ENCODE data around the gene RDH13.
"Not testable (repeated sequence)": the region's sequence is repeated elsewhere in the genome, so short reads cannot be mapped to it uniquely, and the experiment has no call there.

RDH13 gene, protein sequence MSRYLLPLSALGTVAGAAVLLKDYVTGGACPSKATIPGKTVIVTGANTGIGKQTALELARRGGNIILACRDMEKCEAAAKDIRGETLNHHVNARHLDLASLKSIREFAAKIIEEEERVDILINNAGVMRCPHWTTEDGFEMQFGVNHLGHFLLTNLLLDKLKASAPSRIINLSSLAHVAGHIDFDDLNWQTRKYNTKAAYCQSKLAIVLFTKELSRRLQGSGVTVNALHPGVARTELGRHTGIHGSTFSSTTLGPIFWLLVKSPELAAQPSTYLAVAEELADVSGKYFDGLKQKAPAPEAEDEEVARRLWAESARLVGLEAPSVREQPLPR

DNA sequence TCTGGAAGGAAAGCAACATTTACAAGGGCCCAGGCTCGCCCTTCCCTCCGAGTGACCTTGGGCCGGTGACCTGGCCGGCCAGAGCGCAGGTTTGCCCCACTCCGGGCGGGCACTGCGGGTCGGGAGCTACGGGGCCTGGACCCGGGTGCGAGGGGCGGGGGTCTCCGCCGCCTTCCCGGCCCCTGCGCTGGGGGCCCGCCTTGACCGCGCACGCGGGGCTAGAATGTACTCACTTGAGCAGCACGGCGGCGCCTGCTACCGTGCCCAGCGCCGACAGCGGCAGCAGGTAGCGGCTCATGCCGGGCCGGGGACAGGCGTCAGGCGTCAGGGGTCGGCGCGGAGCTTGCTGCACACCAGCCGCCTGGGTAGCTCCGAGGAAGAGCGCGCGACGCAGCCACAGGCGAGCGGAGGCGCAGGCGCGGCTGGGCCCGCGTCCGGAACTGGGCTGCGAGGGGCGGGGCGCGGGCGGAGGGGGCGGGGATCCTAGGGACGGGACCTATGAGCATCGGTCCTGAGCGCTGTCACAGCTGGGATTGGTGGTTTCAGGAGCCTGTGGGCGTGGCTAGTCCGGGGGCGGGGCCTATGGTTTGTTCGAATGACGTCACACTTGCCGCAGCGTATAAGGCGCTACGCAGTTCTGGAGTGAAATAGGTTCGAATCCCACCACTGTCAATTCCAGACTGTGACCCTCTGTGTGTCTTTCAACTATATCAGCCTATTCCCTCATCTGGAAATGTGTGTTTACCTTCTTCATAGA is at the start of gene RDH13:
Gene RDH13, minus strand, starts transcription at position 414 of the 757 bp plus-strand sequence. Its CDS starts 116 bp downstream, at position 298.
- peak; percentile 93 to 99 for DNase-seq

DNA sequence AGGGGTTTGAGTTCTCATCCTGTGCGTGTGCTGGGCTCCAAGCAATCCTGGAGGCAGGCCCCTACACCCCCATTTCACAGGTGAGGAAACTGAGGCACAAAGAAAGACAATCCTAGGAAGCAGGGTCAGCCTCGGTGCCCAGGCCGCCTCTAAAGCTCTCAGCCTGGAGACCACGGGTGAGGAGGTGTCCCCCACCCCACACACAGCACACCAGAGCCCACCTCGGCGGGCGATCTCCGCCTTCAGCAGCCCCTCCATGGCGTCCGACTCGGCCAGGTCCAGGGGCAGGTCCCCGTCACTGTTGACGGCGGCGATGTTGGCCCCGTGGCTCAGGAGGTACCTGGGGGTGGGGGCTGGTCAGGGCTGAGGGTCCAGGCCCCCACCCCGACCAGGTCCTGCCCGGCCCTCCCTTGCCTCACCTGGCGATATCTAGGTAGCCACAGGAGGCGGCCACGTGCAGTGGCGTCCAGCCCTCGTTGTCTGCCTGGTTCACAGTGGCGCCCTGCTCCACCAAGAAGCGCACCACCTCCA is 49.4 kb upstream of the RDH13 start:
- no peak for DNase-seq

DNA sequence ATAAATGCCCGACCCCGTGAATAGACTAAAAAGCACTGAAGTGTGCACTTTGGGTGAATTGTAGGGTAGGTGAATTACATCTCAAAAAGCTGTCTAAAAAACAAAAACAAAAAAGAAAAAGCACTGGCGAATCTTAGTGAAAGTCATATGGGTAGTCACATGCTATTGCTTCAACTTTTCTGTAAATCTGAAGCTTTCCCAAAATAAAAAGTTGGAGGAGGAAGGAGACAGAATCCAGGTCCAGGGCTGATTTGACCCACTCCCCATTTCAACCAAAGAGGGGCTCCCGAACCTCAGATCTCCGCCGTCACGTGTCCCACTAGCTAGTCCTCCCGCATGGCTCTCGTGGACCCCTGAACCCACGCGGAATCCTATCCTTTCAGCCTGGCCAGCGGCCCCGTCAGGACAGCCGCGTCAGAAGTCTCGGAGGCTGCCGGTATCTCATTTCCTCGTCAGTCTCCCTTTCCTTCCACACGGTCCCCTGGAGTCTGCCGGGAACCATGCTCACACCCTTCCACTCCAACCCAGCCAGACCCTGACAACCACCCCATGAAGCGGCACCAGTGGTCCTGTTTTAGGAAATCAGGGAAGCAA is 48.4 kb upstream of the RDH13 start:
- DNase-seq, result no peak

DNA sequence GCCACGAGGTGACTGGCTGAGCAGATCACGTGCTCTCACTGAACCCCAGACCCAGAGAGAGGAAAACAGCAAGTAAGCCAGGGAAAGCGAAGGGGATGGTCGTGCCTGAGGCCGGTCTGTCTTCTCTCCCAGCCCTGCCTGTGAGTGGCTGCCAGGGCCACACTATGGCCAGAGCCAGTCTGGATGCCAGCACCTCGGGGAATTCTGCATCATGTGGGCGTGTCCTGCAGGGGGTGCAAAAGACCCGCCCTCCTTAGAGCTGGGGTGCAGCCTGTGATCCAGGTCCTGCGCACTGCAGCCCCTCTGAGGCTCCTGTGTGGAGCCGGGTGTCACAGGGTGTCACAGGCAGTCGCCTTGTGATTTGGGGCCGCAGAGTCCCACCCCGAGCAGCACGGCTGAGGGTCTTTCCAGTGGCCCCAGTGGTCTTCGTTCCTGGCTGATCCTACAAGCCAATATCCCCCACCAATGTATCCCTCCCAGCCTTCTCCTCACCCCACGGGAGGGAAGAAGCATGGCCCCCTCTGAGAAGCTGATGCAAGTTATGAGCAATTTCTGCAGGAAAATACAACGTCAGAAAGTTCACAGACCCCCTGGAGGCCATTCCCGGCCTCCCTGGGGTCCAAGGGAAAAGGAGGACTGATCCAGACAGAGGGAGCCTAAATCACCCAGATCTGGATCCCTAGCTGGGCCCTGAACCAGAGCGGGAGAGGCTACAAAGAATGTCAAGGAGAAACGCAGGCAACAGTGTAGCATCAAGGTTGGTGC is 46.8 kb upstream of the RDH13 start:
- DNase-seq, result no peak

DNA sequence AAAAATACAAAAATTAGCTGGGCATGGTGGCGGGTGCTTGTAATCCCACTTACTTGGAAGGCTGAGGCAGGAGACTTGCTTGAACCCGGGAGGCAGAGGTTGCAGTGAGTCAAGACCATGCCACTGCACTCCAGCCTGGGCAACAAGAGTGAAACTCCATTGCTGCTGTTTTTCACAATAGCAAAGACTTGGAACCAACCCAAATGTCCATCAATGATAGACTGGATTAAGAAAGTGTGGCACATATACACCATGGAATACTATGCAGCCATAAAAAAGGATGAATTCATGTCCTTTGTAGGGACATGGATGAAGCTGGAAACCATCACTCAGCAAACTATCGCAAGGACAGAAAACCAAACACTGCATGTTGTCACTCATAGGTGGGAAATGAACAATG is 44.3 kb upstream of the RDH13 start:
- not testable (repeated sequence) for DNase-seq

DNA sequence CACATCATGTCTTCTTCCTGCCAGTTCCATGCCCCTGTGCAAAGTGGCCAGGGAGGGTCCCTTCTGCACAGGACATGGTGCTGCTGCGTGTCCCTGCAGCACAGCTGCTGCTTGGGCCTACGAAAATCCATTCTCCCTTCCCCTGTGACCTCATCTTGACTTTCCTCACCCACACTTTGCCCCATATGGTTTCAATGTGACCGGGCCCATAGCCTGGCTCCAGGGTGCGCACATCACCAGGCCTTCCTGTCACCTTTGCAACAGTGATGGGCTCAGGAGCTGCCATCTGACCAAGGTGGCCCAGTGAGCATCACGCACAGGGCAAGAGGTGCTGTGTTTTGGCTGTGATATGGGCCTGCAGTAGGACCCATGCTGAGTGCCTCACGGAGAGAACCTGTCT is 43.6 kb upstream of the RDH13 start:
- no peak for DNase-seq

DNA sequence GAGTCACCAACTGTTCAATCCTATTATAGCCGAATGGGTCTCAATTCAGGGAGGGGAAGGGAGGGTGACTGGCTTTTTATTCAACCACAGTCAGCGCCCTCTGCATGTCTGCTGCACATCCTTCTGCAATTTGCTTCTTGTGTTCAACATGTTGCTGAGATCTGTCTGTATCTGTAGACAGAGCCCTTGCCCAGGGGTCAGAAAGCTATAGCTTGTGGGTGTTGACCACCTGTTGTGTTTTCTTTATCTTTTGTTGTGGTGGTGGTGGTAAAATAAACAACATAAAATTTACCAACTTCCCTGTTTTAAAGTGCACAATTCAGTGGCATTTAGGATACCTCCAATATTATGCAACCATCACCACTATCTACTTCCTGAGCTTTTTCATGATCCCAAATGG is 42.3 kb upstream of the RDH13 start:
- no peak for DNase-seq

DNA sequence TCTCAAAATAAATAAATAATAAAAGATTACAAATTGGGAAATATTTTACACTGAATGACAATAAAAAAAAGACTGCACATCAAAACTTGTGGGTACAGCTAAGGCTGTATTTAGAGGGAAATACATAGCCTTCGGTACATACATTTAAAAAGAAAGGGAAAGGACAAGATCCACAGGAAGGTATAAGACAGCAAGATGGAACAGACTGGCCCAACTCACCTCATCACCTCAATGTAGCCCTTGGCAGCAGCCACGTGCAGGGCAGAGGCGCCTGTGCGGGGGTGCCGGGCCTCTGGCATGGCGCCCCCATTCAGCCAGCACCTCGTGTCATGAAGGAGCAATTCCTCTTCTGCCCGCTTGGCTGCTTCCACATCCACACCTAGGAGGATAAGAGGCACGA is 40.2 kb upstream of the RDH13 start:
- no peak for DNase-seq

DNA sequence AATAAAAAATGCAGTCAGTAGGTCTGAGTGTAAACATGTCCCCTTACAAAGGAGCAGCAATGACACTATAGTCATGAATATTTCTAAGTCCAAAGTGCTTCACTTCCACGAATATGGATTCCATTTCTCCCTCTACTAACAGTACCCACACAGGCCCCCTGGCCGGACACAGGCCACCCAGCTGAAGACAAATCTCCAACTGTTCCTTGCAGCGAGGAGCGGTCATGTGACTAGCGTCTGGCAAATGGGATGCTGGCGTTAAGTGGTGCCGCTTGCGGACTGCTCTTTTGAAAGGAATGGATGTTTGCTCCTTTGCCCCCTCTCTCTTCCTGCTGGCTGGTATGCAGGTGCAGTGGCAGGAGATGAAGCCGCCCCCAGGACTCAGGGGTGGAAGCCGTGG is 38.3 kb upstream of the RDH13 start:
- DNase-seq, result no peak

DNA sequence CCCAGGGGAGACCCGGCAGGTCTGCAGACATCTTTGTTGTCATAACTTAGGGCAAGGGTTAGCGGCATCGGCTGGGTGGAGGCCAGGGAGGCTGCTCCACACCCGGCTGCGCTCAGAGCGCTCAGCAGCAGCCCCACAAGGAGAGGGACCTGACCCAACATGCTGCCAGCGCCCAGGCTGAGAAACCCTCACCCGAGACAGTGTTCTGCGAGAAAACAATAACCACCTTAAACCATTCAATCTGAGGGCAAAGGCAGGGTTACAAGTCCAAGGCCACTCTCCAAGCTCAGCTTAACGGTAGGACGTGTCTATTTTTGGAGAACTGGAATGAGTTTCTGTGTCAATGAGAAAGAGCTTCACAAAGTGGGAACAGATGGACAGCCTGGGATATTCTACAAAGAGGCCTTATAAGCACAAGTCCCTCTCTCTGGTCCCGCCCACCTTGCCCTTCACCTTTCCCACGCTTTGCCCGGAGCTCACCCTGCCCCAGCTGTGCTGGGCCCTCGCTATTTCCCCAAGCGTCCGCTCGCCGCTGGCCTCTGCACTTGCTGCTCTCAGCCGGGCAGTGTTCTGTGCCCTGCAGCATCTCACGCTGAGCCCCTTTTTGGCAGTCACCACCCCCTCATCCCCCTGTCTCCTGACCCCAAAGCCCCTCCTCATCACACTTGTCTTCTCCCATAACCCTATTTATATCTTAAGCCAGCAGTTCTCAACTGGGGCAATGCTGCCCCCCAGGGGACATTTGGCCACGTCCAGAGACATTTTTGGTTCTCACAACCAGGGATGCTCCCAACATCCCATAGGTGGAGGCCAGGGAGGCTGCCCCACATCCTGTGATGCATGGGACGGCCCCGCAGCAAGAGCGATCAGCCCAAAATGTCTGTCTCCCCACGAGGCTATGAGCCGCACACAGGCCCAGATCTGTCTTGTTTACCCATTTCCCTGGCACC is 36.9 kb upstream of the RDH13 start:
- no peak for DNase-seq

DNA sequence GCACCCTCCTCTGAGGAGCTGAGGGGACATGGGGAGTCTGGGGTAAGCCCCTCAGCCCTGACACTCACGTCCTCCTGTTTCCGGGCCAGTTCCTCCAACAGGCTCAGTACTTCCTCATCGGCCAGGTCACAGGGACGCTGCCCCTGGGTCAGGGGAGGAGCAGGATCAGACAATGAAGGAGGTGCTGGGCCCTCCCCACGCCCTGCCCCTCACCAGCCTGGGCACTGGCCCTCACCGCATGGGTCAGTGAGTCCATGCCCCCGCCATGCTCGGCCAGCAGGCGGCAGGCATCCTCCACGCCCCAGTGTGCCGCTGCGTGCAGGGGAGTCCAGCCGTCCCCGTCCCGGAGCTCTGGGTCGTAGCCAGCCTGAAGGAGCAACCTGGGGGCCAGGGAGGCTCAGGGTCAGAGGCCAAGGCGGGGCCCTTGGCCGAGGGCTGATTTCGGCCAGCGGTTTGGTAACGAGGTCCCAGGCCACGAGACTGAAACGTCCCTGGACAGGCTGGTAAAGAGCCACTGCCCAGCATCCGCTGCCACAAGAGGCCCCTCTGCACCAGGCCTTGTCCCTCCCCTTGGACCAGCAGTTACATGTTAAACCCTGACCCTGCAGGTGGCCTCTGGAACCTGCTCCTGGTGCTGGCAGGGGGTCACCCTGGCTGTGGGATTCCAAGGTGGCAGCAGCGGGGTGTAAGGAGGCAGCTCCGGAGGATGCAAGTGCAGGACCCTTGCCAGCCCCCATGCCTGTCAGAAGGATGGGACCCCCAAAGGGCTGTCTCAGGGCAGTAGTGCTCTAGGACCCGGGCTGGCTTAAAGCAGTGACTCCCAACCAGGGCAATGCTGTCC is 36.0 kb upstream of the RDH13 start:
- no peak for DNase-seq

DNA sequence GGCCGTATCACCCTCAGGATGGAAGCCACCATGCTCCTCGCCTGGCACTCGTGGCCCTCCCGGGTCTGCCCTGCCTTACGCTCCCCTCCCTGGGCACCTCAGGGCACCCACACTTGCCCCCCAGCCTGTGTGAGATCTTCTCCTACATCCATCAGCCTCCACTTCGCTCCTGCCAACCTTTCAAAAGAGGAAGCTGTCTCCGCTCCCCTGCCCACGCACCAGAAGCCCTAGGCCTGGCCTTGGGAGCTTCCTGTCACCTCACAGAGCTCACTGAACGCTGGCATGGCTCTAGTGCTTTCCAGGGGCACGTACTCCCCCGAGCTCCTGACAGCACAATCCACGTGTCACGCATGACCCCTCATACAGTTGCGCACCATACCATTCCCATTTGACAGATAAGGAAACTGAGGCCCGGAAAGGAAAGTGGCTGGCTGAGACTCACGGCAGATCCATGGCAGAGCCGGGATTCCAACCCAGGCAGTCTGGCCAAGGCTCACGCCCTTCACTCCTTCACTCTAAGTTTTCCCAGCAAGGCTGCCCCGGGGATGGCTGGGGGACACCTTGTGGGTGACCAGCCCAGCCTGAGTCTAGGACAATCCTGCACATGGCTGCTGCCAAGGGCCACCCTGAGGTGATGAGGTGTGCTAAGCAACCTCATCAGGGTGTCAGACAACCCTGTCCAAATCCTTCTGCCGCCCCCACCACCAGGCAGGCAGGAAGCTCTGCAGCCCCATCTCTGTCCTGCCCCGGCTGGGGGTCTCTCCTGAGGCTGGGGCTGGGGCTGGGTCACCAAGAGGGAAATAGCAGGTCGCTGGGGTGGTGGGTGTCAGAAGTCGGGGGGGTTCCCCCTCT is 35.1 kb upstream of the RDH13 start:
- no peak for DNase-seq

DNA sequence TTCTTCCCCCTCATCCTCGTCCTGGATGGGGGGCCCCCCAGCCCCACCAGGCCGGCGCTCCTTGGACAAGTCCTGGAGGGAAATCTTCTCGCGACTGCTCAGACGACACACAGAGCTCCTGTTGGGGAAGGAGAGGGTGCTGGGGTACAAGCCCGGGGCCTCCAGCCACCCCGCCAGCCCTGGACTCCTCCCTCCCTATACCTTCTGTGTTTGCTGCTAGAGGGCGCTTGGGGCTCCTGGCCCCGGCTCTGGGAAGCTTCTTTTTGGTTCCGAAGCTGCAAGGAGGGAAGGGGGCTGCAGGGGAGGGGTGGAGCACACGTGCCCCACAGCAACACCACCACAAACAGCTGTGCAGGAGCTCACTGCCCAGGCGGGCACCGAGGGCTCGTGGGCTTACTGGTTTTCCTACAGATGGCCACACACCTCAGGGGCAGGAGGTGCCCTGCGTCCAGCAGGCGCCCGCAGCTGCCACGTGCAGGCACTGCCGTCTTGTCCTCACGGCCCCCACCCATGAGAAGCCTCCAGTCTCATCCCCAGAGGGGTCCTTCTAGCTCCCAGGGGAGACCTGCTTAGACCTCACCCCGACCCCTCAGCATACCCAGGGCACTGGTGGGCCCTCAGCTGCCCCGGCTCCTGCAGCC is 33.2 kb upstream of the RDH13 start:
- no peak for DNase-seq

DNA sequence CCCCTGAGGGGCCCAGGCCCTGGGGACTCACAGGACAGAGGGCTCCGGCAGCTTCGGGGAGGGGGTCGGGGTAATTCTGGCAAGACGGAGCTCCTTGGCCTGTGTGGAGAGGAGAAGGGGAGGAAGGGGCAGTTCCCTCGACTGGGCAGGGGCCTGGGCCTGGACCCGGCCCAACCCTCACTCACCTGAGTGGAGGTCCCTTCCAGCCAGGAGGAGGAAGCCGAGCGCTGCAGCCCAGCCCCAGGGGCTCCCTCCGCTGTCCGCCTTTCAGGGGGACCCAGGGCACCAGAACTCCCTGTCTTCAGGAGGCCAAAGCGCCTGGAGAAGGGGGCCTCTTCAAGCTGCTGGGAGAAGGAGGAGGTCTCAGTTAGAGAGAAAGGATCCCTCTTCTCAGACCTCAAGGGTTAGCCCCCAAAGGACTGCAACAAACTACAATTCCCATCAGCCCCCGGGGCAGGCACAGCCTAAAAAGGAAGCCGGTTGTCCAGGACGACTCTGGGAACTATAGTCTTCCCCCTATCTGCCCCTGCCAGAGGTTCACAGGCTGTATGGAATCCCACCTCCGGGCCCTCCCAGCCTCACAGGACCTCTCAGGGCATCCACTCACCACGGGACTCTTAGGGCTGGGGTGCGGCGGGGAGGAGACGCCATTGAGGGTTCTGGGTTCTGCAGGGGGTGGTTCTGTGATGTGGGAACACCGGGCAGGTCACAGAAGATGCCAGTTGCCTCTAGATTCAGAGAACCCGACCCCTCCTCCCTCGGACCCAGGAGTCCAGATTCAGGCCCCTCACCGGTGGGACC is 32.5 kb upstream of the RDH13 start:
- no peak for DNase-seq

DNA sequence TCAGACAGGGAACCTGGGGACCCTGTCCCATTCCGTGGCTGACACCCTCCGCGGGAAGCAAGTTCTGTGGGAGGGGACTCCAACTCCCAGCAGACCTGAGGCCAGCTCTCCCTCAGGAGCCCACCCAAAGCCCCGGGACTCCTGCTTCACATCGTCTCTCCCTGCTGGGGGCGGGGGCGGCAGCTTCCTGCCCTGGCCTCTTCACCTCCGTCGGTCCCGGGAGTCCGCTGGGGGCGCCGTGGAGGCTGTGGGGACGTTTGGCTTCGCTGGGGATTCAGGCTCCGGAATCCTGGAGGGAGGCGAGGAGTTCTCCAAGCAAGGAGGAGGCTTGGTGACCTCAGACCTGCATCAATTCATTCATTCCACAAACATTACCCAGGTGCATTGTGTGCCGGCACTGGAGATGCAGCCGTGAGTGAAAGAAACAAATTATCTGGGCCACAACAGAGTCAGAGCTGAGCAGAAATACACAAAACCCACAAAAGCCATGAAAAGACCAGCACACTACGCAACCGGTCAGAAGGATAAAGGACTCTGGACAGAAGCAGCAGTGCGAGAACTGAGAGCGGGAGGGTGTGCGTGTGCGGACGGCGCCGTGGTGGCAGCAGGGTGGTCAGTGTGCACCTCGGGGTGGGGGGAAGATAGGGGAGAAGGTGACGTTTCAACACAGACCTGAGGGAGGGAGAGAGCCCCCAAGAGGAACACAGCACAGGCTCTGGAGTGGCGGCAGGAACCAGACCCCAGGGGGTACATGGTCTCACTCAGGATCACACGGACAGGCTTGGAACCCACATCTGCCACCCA is 31.7 kb upstream of the RDH13 start:
- DNase-seq, result no peak

DNA sequence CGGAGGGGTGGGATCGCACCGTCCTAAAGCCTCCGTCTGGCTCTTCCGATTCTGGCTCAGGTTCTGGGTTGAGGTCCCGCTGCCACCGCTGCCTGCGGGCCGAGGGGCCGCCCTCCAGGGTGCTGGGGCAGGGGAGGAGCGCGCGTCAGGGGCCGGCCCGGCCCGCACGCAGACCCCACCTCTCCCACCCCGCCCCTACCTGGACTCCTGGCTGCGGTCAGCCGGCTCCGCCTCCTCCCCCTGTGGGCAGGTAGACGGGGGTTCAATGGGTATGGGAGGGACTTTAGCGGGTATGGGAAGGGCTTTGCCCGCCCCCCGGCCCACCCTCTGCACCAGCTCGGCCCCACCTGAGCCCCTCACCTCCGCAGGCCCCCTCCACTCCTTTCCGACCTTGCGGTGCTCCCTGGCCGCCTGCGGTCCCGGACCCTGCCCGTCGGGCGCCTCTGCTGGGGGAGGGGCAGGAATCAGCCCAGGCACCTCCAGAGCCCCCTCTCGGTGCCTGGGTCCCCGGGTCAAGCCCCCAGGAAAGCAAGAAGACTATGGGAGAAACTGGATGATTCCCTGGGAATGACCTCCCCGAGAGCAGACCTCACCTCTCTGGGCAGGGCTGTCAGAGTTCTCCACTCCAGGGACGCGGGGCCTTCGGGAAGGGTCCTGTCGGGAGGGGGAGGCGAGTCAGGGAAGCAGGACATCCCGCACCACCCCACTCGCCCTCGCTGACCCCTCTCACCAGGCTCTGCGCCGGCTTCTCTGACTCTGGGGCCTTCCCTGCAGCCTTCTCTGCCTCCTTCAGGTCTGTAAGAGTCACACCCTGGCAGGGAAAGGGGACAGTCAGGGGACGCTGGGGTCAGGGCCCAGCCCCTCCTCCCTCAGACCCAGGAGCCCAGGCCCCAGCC is 29.7 kb upstream of the RDH13 start:
- DNase-seq, result no peak

DNA sequence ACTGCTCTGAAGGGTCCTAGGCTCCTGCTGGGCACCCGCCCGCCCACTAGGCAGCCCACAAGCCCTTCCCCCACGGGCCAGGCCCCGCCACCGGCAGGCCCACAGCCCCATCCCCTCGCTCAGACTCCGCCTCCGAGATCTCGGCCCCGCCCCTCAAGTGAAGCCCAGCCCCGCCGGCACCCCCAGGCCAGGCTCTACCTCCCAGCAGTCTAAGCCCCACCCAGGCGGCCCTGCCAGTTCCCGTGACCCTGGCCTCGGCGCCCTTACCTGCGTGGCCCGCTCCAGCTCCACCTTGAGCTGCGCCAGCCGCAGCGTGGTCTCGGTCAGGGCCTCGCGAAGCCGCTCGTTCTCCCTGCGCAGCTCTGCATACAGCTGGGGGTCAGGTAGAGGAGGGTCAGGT is 29.0 kb upstream of the RDH13 start:
- no peak for DNase-seq
